ENCODE measurements around the gene MYZAP.

DNA sequence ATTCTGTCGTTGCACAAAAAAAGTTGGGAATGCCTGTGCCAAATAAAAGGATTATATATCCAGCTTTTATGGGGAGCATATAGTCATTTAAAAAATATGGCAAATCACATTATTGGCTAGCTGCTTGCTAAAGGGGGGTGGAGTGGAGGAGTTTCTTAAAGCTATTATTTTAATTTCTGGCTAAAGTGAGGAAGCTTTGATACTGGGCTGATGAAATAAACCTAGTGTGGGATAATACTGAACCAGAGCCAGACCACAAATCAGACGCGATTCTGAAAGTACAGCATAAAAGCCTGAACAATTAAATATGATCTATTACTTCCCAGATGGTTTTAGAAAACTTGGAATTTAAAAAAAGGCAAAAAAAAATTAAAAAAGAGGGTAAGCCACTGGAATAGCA, 129.2 kb downstream of the MYZAP start:
- TF ChIP-seq, protein P1, sequence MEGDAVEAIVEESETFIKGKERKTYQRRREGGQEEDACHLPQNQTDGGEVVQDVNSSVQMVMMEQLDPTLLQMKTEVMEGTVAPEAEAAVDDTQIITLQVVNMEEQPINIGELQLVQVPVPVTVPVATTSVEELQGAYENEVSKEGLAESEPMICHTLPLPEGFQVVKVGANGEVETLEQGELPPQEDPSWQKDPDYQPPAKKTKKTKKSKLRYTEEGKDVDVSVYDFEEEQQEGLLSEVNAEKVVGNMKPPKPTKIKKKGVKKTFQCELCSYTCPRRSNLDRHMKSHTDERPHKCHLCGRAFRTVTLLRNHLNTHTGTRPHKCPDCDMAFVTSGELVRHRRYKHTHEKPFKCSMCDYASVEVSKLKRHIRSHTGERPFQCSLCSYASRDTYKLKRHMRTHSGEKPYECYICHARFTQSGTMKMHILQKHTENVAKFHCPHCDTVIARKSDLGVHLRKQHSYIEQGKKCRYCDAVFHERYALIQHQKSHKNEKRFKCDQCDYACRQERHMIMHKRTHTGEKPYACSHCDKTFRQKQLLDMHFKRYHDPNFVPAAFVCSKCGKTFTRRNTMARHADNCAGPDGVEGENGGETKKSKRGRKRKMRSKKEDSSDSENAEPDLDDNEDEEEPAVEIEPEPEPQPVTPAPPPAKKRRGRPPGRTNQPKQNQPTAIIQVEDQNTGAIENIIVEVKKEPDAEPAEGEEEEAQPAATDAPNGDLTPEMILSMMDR (IDR thresholded peaks at IDR 0.05) = no peak
- no peak for TF ChIP-seq POLR2A (IDR thresholded peaks at IDR 0.05)

Measured in lower leg skin (tissue), 3 donors.